ENCODE measurements around the gene IGSF9B. TPM values are rescaled to one million over a fixed set of nuclear protein-coding genes. Genes with fewer than 3 reads are reported as not detected.

The IGSF9B gene
- total RNA-seq, 4 donors from 2014 or later = 5.2 to 14.5 (median 8.0) TPM

DNA sequence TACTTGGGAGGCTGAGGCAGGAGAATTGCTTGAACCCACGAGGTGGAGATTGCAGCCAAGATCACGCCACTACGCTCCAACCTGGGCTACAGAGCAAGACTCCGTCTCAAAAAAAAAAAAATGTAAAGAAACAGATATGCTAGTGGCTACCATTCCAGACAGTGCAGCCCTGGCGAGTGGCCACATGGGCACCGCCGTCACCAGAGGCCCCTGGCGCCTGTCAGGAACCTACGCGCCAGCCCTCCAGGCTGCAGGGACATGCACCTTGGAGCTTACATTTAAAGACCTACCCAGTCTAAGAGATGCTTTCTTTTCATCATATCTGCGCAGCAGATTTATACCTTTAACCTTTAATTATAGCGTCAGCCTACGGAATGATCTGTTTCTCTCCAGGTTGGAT, 37.2 kb upstream of the IGSF9B start:
- intact Hi-C loops (cut with DNase I; ENCODE audit: low total_unique reads) = no loop called here

DNA sequence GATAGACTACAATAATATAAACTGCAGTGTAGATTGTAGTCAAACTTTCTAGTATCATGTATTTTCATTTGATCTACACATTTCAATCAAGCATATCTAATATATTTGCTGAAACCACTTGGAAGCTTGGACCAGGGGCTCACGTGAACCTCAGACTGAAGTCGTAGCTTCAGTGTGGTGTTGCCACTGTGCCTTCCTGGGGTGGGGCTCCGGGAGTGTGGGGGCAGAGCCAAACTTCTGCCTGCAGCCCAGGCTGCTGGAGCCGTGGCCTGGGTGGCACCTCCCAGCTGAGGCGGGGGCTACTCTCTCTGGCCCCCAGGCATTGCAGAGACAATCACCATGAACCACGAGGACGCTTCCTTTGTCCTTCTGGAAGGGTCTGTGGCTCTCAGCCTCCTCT, 36.3 kb upstream of the IGSF9B start:
- intact Hi-C loops (cut with DNase I; ENCODE audit: low total_unique reads) = no loop called here

More for the DNA sequence above, 37.2 kb upstream of the IGSF9B start:
- TF ChIP-seq, protein P1, sequence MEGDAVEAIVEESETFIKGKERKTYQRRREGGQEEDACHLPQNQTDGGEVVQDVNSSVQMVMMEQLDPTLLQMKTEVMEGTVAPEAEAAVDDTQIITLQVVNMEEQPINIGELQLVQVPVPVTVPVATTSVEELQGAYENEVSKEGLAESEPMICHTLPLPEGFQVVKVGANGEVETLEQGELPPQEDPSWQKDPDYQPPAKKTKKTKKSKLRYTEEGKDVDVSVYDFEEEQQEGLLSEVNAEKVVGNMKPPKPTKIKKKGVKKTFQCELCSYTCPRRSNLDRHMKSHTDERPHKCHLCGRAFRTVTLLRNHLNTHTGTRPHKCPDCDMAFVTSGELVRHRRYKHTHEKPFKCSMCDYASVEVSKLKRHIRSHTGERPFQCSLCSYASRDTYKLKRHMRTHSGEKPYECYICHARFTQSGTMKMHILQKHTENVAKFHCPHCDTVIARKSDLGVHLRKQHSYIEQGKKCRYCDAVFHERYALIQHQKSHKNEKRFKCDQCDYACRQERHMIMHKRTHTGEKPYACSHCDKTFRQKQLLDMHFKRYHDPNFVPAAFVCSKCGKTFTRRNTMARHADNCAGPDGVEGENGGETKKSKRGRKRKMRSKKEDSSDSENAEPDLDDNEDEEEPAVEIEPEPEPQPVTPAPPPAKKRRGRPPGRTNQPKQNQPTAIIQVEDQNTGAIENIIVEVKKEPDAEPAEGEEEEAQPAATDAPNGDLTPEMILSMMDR (IDR thresholded peaks at IDR 0.05) = no peak
- no peak for TF ChIP-seq POLR2A (IDR thresholded peaks at IDR 0.05)
- 90 to 91% methylated on average over 13 of the region's 13 CpGs for WGBS, 2 donors
- H3K4me3 ChIP-seq (ENCODE audit: low read depth, poor library complexity, severe bottlenecking) = no peak overlapping the region
- no peak for DNase-seq (ENCODE audit: low spot score in 2 of 2)

DNA sequence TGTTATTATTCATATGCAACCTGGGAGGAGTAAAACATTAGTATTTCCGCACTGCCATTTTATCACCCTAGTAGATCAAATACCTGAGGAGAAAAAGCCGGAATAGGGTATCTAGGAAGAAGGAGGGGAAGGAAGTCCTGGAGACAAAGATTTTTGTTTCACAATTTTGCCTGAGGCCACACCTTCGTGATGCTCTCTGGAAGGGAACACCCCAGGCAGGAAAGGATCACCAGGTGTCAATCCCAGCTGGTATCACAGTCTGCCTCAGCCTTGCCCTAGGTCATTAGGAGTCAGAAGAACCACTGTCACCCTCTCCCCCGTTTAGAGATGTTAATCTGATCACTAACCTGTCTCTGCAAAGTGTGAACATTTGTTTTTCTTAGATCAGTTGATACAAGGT, 35.4 kb upstream of the IGSF9B start:
- no peak for DNase-seq (ENCODE audit: low spot score in 2 of 2)
- WGBS, 2 donors = 27 to 38% methylated on average over 4 of the region's 4 CpGs
- no peak overlapping the region for H3K4me3 ChIP-seq (ENCODE audit: low read depth, poor library complexity, severe bottlenecking)
- TF ChIP-seq, protein P1 (IDR thresholded peaks at IDR 0.05) = no peak
- TF ChIP-seq POLR2A (IDR thresholded peaks at IDR 0.05) = no peak
- intact Hi-C loops (cut with DNase I; ENCODE audit: low total_unique reads) = no loop called here

More for the DNA sequence above, 36.3 kb upstream of the IGSF9B start:
- no peak for TF ChIP-seq POLR2A (IDR thresholded peaks at IDR 0.05)
- TF ChIP-seq, protein P1 (IDR thresholded peaks at IDR 0.05) = no peak
- no peak for DNase-seq (ENCODE audit: low spot score in 2 of 2)
- no peak overlapping the region for H3K4me3 ChIP-seq (ENCODE audit: low read depth, poor library complexity, severe bottlenecking)
- 75 to 78% methylated on average over 7 of the region's 7 CpGs for WGBS, 2 donors

DNA sequence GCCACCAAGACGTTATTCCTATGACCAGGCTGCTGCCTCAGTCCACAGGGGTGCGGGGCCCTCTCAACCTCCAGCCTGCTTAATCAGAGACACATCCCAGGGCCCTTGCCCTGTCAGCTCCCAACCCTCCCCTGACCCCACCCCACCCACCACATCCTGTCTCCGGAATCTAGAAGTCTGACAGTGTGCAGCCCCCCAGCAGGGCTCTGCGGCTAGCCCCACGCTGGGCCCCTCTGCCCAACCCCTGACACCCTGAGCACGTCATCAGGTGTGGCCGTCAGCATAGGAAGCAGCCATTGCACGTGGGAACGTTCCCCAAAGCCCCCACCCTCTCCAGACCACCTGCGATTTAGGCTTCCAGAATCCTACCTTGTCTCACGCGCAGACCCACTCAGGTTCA, 34.3 kb upstream of the IGSF9B start:
- TF ChIP-seq, protein P1 (IDR thresholded peaks at IDR 0.05) = no peak
- no peak for TF ChIP-seq POLR2A (IDR thresholded peaks at IDR 0.05)
- intact Hi-C loops (cut with DNase I; ENCODE audit: low total_unique reads) = no loop called here
- H3K4me3 ChIP-seq (ENCODE audit: low read depth, poor library complexity, severe bottlenecking) = no peak overlapping the region
- no peak for DNase-seq (ENCODE audit: low spot score in 2 of 2)
- 62 to 67% methylated on average over 11 to 12 of the region's 12 CpGs for WGBS, 2 donors

DNA sequence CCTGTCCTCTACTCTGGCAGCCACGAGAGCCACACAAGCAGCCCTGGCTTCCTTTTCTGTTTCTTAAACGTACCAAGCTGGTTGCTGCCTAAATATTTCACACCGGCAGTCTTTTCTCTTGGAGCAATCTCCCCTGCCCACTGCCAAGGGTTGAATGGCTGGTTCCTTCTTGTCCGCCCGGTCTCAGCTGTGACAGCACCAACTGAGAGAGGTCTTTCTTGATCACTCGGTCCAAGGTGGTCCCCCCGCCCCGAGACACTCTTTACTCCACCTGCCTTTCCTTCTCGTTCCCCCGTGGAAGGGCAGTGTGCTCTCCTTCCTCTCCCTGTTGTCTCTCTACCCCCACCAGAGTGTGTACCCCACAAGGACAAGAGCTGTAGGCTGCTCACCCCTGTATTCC, 33.7 kb upstream of the IGSF9B start:
- no peak for DNase-seq (ENCODE audit: low spot score in 2 of 2)
- WGBS, 2 donors = 76 to 86% methylated on average over 10 of the region's 10 CpGs
- no peak overlapping the region for H3K4me3 ChIP-seq (ENCODE audit: low read depth, poor library complexity, severe bottlenecking)
- intact Hi-C loops (cut with DNase I; ENCODE audit: low total_unique reads) = no loop called here
- TF ChIP-seq, protein P1 (IDR thresholded peaks at IDR 0.05) = no peak
- no peak for TF ChIP-seq POLR2A (IDR thresholded peaks at IDR 0.05)

DNA sequence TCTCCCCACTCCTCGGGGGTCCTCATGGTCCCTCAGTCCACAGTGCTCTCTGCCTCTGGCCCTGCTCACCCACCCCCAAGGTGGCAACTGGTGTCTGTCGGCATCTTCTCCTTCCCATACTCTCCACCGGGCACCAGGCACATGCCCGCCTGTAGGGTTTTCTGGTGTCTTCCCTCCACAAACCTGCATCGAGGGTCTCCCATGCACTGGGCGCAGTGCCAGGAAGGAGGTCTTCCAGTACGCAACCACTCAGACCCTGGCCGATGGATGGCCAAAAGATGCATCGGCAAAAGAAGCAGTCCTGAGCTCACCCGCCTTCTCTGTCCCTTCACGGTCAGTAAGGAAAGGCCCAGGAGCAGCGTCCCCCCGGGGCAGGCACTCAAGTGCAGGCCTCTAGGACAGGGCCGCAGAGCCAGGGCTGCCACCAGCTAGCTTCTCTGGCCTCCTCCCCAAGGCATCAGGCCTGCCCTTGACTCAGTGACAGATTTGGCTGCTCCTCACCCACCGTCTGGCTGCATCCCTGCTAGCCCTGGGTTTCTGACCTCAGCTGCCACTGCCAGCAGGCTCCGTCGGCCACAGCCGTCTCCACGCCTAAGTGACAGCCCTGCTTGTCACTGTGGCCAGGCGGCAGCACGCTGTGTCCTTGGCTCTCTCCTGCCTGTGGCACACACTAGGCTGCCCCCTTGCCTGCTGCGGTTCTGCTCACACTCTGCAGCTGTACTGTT, 32.1 kb upstream of the IGSF9B start:
- TF ChIP-seq, protein P1 (IDR thresholded peaks at IDR 0.05) = no peak
- TF ChIP-seq POLR2A (IDR thresholded peaks at IDR 0.05) = no peak
- no peak for DNase-seq (ENCODE audit: low spot score in 2 of 2)
- 87% methylated on average over 20 to 22 of the region's 22 CpGs for WGBS, 2 donors
- H3K4me3 ChIP-seq (ENCODE audit: low read depth, poor library complexity, severe bottlenecking) = no peak overlapping the region
- intact Hi-C loops (cut with DNase I; ENCODE audit: low total_unique reads) = no loop called here

Data from lower leg skin (tissue), 4 donors.